CD4-positive, alpha-beta T cell treated with Interleukin-4 for 1 hour (primary cell): ENCODE data around the gene MYO5B.
A peak's percentile ranks its signal among the peaks of the same experiment; 100 is the strongest.

ENCODE experiments used
- DNase-seq, 2 donors: peaks; one replicate each; pipeline ENCODE4 v3.0.0-alpha.2; 2020 to 2022

Gene MYO5B

DNA sequence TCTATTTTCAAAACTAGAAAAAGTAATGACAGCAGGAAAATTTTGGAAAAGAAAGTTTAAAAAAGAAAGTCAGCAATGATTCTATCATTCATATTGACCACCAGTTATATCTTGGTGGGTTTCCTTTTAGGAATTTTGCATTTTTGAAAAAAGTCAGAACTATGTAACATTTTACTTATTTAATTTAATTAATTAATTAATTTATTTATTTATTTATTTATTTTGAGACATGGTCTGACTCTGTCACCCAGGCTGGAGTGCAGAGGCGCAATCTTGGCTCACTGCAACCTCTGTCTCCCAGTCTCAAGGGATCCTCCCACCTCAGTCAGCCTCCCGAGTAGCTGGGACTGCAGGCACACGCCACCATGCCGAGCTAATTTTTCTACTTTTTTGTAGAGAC, 231.7 kb downstream of the MYO5B start:
- no peak for DNase-seq

DNA sequence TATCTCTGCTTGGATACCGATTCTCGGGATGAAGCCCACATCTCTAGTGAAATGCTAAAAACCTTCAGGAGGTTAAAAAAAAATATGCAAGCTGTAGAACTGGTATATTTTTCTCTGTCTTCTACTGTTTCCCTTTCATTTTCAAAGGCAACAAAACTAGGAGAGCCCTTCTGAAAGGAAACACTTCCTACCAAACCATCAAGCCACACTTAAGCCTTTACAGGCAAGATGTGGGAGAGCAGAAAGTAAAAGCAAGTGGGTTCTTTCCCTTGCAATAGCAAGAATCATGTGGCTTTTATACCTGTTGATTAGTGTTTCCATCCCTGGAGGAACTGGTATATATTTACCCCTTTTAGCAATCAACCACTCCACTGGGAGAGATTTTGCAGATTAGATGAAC, 233.7 kb downstream of the MYO5B start:
- no peak for DNase-seq

- no peak for DNase-seq
Observed at GRCh38 chr18:49960376-49960775, 234.6 kb downstream of the MYO5B start.

DNA sequence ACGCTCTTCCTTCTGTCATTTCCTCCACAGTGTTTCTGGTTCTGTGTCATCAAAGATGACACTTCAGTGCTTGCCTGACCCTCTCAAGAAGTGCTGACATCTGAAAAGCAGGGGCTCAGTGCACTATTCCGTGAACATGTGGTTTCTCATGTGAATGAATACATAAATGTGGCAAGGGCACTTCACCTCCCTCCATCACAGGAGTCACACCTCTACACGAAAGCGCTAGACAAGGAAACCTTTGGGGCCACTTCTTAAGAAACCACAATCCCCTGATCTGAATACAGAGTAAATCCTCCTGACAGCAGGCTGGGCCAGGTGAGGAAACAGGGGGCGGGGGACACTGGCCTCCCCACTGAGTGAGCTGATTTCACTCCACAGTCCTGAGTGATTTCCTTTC, 235.8 kb downstream of the MYO5B start:
- DNase-seq: peak in 1 of 2 donors; percentile 4

- no peak for DNase-seq
Observed at GRCh38 chr18:49955263-49955662, 239.7 kb downstream of the MYO5B start.

DNA sequence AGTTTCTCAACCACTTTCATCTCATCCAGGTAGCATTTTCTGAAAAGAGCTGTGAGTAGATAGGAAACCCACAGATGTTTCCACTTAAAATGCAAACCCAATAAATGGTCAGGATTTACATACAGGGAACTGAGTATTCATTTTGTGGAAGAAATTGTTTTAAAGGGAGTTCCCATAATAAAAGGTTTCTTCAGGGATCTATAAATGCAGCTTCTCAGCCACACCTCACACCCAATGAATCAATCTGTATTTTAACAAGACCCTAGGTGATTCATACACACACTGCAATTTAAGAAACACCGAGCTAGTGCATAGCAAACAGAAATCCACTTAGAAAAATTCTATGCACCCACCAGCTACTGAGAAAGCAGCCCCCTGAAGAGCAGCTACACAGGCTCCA, 241.6 kb downstream of the MYO5B start:
- DNase-seq: no peak

GRCh38 chr18:49949951-49950395, 245.0 kb downstream of the MYO5B start:
- peak in 1 of 2 donors; percentile 9 for DNase-seq

DNA sequence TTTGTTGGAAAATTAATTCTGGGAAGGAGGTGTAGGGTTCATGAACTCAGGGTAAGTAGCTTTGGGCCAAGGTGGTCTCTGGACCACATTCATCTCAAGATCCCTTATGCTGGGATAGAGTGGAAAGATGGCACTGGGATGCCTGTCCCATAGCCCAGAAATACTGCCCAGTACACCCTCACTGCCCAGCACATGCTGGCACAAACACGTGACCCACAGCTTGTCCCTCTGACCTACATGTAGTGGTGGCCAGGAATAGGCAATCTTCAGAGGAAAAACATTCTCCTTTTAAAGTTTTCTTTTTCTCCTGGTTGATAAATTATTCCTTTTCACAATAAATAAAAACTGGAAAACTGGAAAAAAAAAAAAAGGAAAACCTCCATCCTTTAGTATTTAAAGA, 246.0 kb downstream of the MYO5B start:
- no peak for DNase-seq

DNA sequence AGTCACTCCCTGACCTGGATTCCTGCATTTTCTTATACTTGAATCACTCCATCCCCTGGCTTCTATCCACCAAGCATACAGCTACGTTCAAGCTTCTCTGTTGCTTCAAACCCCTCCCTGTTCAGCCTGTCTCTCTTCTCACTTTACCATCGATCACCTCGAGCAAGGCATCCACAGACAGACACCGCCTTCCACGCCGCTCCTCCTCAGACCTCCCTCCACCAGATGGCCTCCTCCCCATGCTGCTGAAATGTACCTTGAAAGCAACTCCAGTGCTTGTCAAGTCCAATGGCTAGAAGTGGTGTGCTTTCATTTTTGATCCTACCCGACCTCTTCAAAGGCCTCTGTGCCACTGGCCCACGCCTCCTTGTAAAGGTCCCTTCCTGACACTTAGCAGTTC, 250.3 kb downstream of the MYO5B start:
- DNase-seq: peak in 1 of 2 donors; percentile 6

DNA sequence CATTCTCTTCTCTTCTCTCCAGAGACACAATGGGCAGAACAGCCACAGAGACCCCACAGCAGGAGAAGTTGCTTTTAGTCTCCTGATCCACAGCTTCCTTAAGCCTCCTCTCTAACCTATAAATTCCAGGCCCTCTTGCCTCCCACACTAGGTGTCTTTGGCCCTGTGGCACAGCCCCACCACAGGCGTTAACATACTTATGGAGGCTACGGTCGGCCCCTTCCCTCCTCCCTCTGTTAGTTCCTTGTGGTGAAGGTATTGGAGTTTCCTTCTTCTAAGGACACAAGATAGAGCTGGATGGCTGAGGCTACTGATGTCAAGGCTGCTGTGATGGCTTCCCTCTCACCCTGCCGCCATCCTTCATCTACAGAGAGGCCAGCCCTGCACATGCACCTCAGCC, 258.1 kb downstream of the MYO5B start:
- DNase-seq: no peak

DNA sequence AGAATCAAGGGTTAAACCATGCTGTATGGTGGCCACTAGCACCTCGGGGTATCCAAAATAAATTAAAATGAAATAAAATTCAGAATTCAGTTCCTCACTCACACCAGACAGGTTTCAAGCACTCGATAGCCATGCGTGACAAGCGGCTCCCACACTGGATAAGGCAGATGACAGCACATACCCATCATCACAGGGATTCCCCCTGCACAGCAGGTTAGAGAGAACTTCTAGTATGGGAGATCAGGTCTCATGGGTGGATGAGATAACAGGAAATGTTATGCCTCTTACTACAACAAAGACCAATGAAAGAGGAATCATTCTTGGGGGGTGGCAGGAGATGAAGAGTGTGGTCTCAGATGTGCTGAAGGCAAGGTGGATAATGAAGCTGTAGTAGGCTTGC, 259.7 kb downstream of the MYO5B start:
- no peak for DNase-seq

GRCh38 chr18:49934457-49934856, 260.5 kb downstream of the MYO5B start:
- DNase-seq: no peak

GRCh38 chr18:49933530-49934128, 261.3 kb downstream of the MYO5B start:
- DNase-seq: no peak

- DNase-seq: no peak
Observed at GRCh38 chr18:49931760-49932159, 263.2 kb downstream of the MYO5B start.

DNA sequence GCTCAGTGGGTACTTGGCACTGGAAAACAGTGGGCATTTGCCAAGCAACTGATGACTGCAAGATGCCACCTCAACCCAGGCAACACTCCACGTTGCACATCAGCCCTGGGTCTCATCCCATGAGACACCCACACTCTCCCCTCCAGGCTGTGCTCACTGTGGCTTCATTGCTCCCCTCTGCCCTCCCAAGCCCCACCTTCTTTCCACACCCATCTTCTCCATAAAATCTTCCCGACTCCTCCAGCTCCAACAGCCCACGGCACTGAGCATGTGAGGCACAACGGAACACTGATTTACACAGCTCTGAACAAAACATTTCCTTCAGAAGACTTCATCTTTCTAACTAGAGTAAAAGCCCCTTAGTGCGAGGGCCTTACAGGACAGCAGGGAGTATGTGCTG, 263.8 kb downstream of the MYO5B start:
- DNase-seq: no peak

DNA sequence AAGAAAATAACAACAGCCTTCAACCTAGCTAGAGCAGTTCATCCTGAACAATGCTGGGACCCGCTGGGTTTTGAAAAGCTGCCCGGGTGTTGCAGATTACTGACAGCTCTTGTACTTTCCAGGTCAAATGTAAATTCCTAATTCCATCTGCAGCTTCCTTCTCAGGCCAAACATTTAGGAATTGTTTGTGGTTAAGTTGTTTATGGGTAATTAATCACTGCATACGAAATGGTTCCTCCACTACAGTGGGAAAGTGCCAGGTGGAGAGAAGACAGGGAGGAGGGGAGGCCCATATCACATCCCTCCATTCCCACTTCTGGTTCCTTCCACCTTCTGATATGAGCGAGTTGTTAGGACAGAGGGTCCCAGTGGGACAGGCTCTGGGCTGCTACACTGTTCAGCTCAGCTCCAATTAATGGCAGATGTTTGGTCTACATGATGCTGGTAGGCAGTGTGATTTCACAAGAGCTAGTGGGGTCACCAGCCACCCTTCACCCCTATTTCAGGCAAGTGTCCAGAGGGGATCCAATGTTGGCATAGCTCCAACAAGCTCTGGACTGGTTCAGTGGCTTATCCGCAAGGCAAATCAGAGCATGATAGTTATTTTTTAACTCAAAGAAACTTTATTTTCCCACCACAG, 268.7 kb downstream of the MYO5B start:
- DNase-seq: no peak

DNA sequence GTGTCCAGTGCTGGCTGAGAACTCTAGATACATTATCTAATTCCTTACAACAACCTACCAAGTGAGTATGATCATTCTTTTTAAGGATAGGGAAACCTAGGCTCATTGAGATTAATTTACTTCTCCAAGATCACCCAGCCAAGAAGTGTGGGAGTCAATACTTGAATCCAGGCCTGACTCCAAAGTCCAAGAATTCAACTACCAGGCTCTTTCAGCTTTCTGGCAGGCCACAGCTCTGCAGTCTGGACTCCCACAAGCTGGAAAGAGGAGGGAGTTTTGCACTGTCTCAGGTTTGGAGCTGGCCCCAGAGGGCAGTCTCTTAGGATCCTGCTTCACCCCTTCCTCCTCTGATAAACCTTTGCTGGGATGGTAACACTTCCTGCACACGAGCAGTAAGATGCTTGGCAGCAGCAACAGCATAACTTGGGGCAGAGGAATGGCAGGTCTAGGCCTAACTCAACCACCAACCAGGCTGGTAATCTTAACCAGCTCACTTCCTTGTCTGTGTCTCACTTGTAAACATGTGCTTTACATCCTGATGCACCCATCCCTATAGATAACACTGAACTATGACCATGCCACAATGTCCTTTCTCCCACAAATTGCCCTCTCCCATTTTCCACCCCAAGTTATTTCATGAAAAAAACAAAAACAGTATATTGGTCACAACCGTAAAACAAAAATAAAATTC, 270.5 kb downstream of the MYO5B start:
- no peak for DNase-seq

DNA sequence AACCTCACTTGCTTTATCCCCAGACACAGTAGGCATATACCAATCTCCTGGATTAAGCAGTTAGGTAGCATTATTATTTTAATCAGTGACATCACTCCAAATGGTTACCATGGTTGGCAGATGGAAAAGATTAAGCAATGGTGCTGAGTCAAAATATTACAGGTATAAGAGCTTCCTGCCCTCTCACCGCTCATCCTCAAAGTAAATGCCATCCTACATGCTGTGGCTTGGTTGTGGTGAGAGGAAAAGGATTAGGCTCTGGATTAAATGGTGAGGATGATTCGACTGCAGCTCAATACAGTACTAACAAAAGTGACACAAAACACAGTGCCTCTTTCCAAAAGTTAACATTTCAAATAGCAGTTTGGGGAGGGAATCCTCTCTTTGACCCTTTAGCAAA, 272.7 kb downstream of the MYO5B start:
- no peak for DNase-seq

GRCh38 chr18:49921318-49921985, 273.5 kb downstream of the MYO5B start:
- DNase-seq: no peak

- DNase-seq: no peak
Observed at GRCh38 chr18:49920731-49921130, 274.2 kb downstream of the MYO5B start.

- no peak for DNase-seq
Observed at GRCh38 chr18:49917742-49918141, 277.2 kb downstream of the MYO5B start.

- no peak for DNase-seq
Observed at GRCh38 chr18:49915352-49915751, 279.6 kb downstream of the MYO5B start.

- DNase-seq: no peak
Observed at GRCh38 chr18:49913221-49913620, 281.7 kb downstream of the MYO5B start.

DNA sequence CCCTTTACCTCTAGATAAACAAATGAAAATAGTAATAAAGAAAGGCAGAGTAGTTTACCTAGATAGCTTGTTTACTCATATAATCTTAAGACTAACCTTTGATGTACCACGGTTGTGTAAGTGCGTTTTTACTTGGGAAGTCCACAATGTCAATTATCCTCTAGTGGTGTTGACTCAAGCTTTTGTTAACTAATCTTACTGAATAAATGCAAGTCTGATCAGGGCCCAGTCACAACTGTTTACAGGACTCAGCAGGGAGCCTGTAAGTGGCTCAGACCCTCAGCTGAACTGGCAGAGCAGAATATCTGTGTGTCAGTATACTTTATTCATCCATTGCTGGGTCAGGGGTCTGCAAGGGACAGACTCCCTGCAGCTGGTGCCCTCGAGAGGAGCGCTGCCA, 283.5 kb downstream of the MYO5B start:
- no peak for DNase-seq
